ENCODE measurements around the gene SLC35E3. TPM values are rescaled to one million over a fixed set of nuclear protein-coding genes. Genes with fewer than 3 reads are reported as not detected.

SLC35E3 gene
- total and polyA plus RNA-seq, 2 of the 13 experiments (the other 11 are each of a cell fraction or from before 2014, with no cell fraction given) = 13.0 to 22.1 TPM

- no peak for TF ChIP-seq SMARCE1 (IDR thresholded peaks at IDR 0.05; ENCODE audit: borderline replicate concordance)
- 0 out of 2 replicates have a peak, but pooled peaks have one; percentile 51 for TF ChIP-seq JUND (CRISPR knock-in tag; IDR thresholded peaks at IDR 0.05)
- peak; percentile 83; the same call in 1 of the 2 replicates for TF ChIP-seq THAP9 (CRISPR knock-in tag; IDR thresholded peaks at IDR 0.05; ENCODE audit: borderline replicate concordance)
- no peak; the same call in none of the 2 replicates for TF ChIP-seq STAG1 (CRISPR knock-in tag; IDR thresholded peaks at IDR 0.05)
- 0 out of 2 replicates have a peak, but pooled peaks have one; percentile 22 for TF ChIP-seq RNF2 (conservative IDR thresholded peaks at IDR 0.05; ENCODE audit: low read depth)
- no peak for TF ChIP-seq AKNA (CRISPR knock-in tag; IDR thresholded peaks at IDR 0.05; ENCODE audit: borderline replicate concordance)
- TF ChIP-seq ZNF136 (CRISPR knock-in tag; IDR thresholded peaks at IDR 0.05; ENCODE audit: low read depth) = peak; percentile 58; the same call in 1 of the 2 replicates
- peak; percentile 87 for TF ChIP-seq ZNF33B (CRISPR knock-in tag; IDR thresholded peaks at IDR 0.05)
- TF ChIP-seq NKX3-1 (CRISPR knock-in tag; IDR thresholded peaks at IDR 0.05) = no peak
- TF ChIP-seq TERF1 (CRISPR knock-in tag; IDR thresholded peaks at IDR 0.05) = no peak
- peak; percentile 76; the same call in 1 of the 2 replicates for TF ChIP-seq ZBTB20 (CRISPR knock-in tag; IDR thresholded peaks at IDR 0.05; ENCODE audit: borderline replicate concordance, low read depth)
- no peak for TF ChIP-seq SOX13 (IDR thresholded peaks at IDR 0.05)
- peak in 1 of 2 experiments; percentile 32; a peak in 1 of 4 replicates for TF ChIP-seq SOX13 (CRISPR knock-in tag; conservative IDR thresholded peaks at IDR 0.05 in 1 of 2, IDR thresholded peaks at IDR 0.05 in 1 of 2)
- TF ChIP-seq PCBP2 (optimal IDR thresholded peaks at IDR 0.05; ENCODE audit: low read depth, low read length, poor library complexity, severe bottlenecking) = no peak
- TF ChIP-seq ZNF263 (CRISPR knock-in tag; IDR thresholded peaks at IDR 0.05) = no peak
- no peak for TF ChIP-seq CCAR2 (optimal IDR thresholded peaks at IDR 0.05; ENCODE audit: low read depth, low read length)
- TF ChIP-seq SIX1 (CRISPR knock-in tag; IDR thresholded peaks at IDR 0.05; ENCODE audit: borderline replicate concordance) = no peak
Observed at GRCh38 chr12:68745904-68746571, at the start of gene SLC35E3 (continued).

All from HepG2 (cell line).